ENCODE results near the gene NKAIN4.

NKAIN4 gene

DNA sequence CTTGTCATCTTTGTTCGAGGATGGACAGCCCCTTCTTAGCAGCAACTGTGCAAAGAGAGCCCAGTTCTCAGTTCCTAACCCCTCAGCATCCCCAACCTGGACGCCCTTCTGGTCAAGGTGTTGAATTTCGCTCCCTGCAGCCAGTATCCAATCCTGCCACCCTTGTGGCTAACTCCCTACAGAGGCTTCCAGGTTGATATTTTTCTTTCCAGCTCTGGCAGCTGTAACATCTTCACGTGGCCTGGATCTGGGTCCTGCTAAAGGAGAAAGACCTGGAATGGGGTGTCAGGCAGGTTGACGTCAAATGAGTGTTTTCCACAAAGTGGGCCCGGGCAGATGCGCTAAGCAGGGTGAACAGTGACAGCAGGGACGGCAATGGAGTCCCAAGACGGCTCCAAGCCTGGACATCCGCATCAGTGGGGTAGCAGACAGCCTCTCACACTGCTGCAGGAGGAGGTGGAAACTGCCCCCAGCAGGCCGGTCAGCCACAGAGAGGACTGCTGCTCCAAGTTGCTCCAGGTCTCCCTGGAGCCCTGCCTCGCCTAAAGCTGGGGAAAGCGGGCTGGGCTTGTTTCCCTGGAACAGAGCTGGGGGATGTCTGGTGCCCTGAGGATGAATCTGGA, 37.3 kb downstream of the NKAIN4 start:
- intact Hi-C loops (cut with DNase I; ENCODE audit: low total_unique reads) = no loop called here
- peaks cover 0 to 29% of the 10 kb centered on the region in 2 donors for H3K27me3 ChIP-seq
- peak overlapping the region; percentile 95 to 98 for H3K4me3 ChIP-seq
- TF ChIP-seq, protein P1, sequence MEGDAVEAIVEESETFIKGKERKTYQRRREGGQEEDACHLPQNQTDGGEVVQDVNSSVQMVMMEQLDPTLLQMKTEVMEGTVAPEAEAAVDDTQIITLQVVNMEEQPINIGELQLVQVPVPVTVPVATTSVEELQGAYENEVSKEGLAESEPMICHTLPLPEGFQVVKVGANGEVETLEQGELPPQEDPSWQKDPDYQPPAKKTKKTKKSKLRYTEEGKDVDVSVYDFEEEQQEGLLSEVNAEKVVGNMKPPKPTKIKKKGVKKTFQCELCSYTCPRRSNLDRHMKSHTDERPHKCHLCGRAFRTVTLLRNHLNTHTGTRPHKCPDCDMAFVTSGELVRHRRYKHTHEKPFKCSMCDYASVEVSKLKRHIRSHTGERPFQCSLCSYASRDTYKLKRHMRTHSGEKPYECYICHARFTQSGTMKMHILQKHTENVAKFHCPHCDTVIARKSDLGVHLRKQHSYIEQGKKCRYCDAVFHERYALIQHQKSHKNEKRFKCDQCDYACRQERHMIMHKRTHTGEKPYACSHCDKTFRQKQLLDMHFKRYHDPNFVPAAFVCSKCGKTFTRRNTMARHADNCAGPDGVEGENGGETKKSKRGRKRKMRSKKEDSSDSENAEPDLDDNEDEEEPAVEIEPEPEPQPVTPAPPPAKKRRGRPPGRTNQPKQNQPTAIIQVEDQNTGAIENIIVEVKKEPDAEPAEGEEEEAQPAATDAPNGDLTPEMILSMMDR (IDR thresholded peaks at IDR 0.05) = no peak
- H3K36me3 ChIP-seq = peaks cover 0 to 26% (median 11%) of the 10 kb centered on the region in 3 donors
- H3K4me1 ChIP-seq = peaks cover 0 to 42% (median 30%) of the 10 kb centered on the region in 4 donors
- no peak for DNase-seq
- H3K27ac ChIP-seq = peak overlapping the region; percentile 77 to 79
- H3K9me3 ChIP-seq = no peaks in the 10 kb centered on the region

DNA sequence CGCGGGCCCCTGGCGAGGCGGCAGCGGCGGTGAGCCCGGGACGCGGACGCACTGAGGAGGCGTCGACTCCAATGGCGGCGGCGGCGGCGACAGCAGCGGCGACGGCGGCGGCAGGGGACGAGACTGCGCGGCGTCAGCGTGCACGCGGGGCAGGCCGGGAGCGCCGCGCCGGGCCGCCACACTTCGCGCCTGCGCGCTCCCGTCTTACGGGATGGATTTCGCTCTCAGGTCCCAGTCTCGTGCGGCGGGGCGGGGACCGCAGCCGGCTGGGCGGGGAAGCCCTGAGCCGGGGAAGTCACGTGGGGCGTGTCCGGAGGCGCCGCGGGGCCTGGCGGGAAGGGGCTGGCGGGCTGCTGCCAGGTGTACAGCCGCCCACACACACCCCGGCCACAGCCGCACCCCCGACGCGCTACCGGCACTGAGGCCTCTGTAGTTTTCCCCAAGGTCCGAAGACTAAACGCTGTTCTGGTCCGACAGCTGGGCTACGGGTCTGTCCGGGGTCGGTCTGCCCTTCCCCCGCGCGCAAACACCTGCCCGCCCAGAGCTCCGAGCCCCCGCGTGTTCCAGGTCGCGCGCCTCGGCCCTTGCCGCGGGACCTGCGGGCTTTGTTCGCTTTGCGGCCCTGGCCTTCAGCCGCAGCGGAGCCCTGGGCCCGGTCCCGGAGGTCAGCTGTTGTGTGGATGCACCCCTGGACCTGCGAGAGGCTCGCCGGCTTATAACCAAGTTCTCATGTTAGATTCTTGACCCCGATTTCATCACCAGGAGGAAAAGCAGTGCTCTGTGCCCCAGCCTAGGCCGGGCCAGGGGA, 38.0 kb downstream of the NKAIN4 start, which contains the start of gene YTHDF1:
TSS of gene YTHDF1 (minus strand) at position 91 of the 808 bp plus-strand sequence. CDS start 239 bp downstream, outside the sequence.
- intact Hi-C loops (cut with DNase I; ENCODE audit: low total_unique reads) = no loop called here
- peaks cover 0 to 23% of the 10 kb centered on the region in 2 donors for H3K27me3 ChIP-seq
- DNase-seq = peak; percentile 95 to 98
- H3K4me1 ChIP-seq = peaks cover 0 to 50% (median 31%) of the 10 kb centered on the region in 4 donors
- H3K9me3 ChIP-seq = no peaks in the 10 kb centered on the region
- H3K36me3 ChIP-seq = peaks cover 0 to 33% (median 19%) of the 10 kb centered on the region in 3 donors
- peak within 1 kb of the TSS; percentile 79 to 81 for H3K27ac ChIP-seq
- H3K4me3 ChIP-seq = peak within 1 kb of the TSS; percentile 95 to 98
- TF ChIP-seq, protein P1 (IDR thresholded peaks at IDR 0.05) = no peak

DNA sequence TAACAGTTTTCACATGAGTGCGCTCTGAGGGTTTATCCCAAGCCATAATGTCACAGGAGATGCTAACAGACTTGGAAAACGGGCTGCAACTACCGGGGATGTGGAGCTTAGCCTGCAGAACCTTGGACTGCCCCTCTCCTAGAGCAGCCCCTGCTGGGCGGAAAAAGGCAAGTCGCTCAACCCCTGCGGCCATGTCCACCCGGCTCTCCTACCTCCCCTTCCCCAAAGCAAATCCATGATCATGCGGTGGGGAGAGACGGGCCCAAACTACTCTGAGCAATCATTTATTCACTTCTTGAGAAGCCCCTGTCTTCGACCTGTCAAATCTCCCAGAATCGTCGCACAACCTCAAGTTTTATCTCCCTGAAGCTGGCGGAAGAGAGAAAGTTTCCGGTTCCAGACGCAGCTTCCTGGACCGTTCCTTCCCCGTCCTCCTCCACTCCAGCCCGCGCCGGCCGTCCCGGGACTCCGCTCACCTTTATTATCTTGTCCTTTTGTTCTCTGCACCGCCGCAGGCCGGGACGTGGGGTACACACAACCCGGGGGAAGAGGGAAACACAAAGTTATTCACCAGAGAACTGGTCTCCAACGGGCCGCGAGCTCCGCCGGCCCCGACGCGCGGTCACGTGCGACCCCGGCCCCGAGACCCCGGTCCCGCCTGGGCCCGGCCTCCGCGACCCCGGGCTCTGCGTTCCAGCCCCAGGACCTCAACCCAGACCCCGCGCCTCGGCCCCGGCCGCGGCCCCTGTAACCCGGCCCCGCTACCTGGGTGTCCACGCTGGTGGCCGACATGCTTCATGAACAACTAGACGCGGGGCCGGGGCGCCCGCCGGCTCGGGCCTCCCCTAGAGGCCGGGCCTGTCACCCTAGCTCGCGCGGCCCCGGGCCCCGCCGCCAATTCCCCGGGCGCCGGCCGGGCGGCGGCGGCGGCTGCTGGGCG, 38.9 kb downstream of the NKAIN4 start:
- Histone ChIP-seq H3K27ac (peak overlapping the region; percentile 77 to 81), H3K4me1 (peaks cover 0 to 53% (median 34%) of the 10 kb centered on the region in 4 donors), H3K27me3 (peaks cover 0 to 14% of the 10 kb centered on the region in 2 donors), H3K36me3 (peaks cover 0 to 41% (median 26%) of the 10 kb centered on the region in 3 donors), H3K9me3 (no peaks in the 10 kb centered on the region), H3K4me3 (peak overlapping the region; percentile 95 to 98)
- no peak for DNase-seq
- intact Hi-C loops (cut with DNase I; ENCODE audit: low total_unique reads) = no loop called here
- TF ChIP-seq, protein P1 (IDR thresholded peaks at IDR 0.05) = peak in 1 of 2 experiments; percentile 18

DNA sequence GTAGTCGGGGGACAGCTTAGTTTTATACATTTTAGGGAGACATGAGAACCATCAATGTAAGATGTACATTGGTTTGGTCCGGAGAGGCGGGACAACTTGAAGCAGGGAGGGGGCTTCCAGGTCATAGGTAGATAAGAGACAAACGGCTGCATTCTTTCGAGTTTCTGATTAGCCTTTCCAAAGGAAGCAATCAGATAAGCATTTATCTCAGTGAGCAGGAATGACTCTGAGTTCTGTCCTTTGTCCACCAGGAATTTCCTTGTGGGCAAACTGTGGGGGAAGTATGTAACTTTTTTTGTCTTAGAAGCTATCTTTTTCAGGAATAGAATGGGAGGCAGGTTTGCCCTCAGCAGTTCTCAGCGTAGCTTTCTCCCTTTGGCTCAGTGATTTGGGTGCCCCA, 39.7 kb downstream of the NKAIN4 start:
- no peak for DNase-seq
- Histone ChIP-seq H3K4me1 (peaks cover 0 to 53% (median 34%) of the 10 kb centered on the region in 4 donors), H3K9me3 (no peaks in the 10 kb centered on the region), H3K27me3 (peaks cover 0 to 5% of the 10 kb centered on the region in 2 donors), H3K36me3 (peaks cover 3 to 50% (median 33%) of the 10 kb centered on the region in 3 donors), H3K27ac (no peak overlapping the region), H3K4me3 (peak overlapping the region; percentile 95 to 98)
- intact Hi-C loops (cut with DNase I; ENCODE audit: low total_unique reads) = no loop called here
- TF ChIP-seq, protein P1 (IDR thresholded peaks at IDR 0.05) = no peak

DNA sequence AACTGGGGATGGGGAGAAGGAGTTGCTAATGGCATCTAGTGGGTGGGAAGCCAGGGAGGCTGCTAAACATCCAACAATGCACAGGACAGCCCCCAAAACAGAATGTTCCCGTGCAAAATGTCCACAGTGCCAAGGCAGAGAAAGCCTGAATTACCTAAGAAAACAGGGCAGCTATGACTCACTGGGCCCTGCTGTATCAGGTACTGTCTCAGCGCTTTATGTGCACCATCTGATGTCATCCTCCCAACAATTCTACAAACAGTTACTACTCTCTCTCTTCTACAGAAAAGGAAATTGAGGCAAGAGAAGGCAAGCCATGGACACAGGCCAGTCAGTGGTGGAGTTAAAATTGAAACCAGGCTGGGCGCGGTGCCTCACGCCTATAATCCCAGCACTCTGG, 41.5 kb downstream of the NKAIN4 start:
- Histone ChIP-seq H3K4me1 (peaks cover 0 to 53% (median 34%) of the 10 kb centered on the region in 4 donors), H3K36me3 (peaks cover 11 to 67% (median 46%) of the 10 kb centered on the region in 3 donors), H3K9me3 (no peaks in the 10 kb centered on the region), H3K27ac (no peak overlapping the region), H3K4me3 (no peak overlapping the region), H3K27me3 (no peaks in the 10 kb centered on the region)
- DNase-seq = no peak
- TF ChIP-seq, protein P1 (IDR thresholded peaks at IDR 0.05) = no peak
- intact Hi-C loops (cut with DNase I; ENCODE audit: low total_unique reads) = no loop called here

All from tibial artery (tissue), 4 donors.